HFFc6 (cell line): ENCODE data around the gene IL20RB. TPM values are rescaled to one million over a fixed set of nuclear protein-coding genes. Genes with fewer than 3 reads are reported as not detected.
"Not testable (repeated sequence)": the region's sequence is repeated elsewhere in the genome, so short reads cannot be mapped to it uniquely, and the experiment has no call there.

Experiments
- DNase-seq: peaks from one replicate; pipeline ENCODE4 v3.0.0-alpha.2; 2018
- H3K27ac Mint-ChIP-seq: 2 replicates; pipeline ENCODE4 v1.8.0; 2020; ENCODE audit warnings: mild to moderate bottlenecking, mixed read lengths
- H3K27me3 Mint-ChIP-seq: 2 replicates; pipeline ENCODE4 v1.8.0; 2021; ENCODE audit warnings: mild to moderate bottlenecking, moderate library complexity, mixed read lengths; ENCODE audit not compliant: insufficient read depth
- H3K36me3 Mint-ChIP-seq: 2 replicates; pipeline ENCODE4 v1.8.0; 2021; ENCODE audit warnings: low read depth, mixed read lengths
- H3K4me1 Mint-ChIP-seq: 2 replicates; pipeline ENCODE4 v1.8.0; 2020; ENCODE audit warnings: low read depth, mixed read lengths
- H3K4me3 Mint-ChIP-seq: 2 replicates; pipeline ENCODE4 v1.8.0; 2020; ENCODE audit warnings: mild to moderate bottlenecking, moderate library complexity, mixed read lengths
- H3K9me3 Mint-ChIP-seq: 2 replicates; pipeline ENCODE4 v1.8.0; 2020; ENCODE audit warnings: mild to moderate bottlenecking, mixed read lengths
- total RNA-seq, 6 experiments: library from RNA; stranded (reverse); fragmentation: NEBNext Ultra II Directional; extraction: Animal tissue kit (Norgen Biotek cat#: 25700); gene quantifications; 2 replicates in 1 of 6; 3 replicates in 5 of 6; pipeline ENCODE4 v1.2.3, GENCODE V29; 2021
- TF ChIP-seq, protein P1 (sequence below): fragments of 200-600 bp; sonication (generic); IDR thresholded peaks from 2 replicates; pipeline ENCODE4 v1.5.0; 2021; ENCODE audit warnings: antibody characterized with exemption, mild to moderate bottlenecking

Gene IL20RB
- total RNA-seq, 6 experiments from 2014 or later: 0.51 to 1.5 (median 0.82) TPM

DNA sequence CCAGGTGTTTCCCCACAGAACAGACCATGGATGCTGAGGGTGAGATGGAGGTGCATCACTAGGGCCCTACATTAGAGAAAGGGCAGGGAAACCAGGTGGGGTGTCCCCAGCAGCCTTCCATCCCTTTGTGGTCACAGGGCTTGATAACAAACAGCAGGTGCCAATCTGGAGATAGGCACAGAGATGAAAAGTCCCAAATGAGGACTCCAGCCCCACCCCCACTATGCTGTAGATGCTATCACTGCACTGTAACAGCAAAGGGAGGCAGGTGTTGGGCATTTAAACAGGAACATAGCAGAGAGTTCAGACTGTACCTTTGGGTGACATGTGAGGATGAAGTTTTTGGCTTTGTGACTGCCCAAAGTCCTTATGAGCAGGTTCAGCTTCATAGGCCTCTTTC is 21.4 kb downstream of the IL20RB start:
- H3K4me1 Mint-ChIP-seq: peaks cover 19% of the 10 kb centered on the region
- TF ChIP-seq, protein P1, sequence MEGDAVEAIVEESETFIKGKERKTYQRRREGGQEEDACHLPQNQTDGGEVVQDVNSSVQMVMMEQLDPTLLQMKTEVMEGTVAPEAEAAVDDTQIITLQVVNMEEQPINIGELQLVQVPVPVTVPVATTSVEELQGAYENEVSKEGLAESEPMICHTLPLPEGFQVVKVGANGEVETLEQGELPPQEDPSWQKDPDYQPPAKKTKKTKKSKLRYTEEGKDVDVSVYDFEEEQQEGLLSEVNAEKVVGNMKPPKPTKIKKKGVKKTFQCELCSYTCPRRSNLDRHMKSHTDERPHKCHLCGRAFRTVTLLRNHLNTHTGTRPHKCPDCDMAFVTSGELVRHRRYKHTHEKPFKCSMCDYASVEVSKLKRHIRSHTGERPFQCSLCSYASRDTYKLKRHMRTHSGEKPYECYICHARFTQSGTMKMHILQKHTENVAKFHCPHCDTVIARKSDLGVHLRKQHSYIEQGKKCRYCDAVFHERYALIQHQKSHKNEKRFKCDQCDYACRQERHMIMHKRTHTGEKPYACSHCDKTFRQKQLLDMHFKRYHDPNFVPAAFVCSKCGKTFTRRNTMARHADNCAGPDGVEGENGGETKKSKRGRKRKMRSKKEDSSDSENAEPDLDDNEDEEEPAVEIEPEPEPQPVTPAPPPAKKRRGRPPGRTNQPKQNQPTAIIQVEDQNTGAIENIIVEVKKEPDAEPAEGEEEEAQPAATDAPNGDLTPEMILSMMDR: no peak
- DNase-seq: no peak
- H3K4me3 Mint-ChIP-seq: no peak overlapping the region
- peaks cover 11% of the 10 kb centered on the region for H3K36me3 Mint-ChIP-seq
- no peak overlapping the region for H3K27ac Mint-ChIP-seq
- H3K9me3 Mint-ChIP-seq: peaks cover 9% of the 10 kb centered on the region
- peaks cover 3% of the 10 kb centered on the region for H3K27me3 Mint-ChIP-seq

DNA sequence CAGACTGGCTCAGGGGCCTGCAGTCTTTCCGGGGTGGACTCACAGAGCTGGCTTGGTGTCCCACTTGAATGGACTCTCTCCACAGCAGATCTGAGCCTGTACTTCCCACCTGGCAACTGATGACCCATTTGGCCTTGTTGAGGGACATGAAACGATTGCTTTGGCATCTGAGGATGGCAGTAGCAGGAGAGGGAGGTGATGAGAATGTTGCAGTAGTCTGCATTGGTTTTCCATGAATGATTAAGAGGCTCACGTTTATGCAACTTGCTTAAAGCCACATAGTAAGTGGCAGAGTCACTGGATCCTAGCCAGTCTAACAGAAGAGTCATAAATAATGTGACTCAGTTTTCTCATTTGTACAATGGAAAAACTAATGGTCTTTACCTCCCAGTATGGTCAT is 21.9 kb downstream of the IL20RB start:
- H3K27ac Mint-ChIP-seq: no peak overlapping the region
- no peak overlapping the region for H3K4me3 Mint-ChIP-seq
- DNase-seq: peak; percentile 64
- TF ChIP-seq, protein P1: no peak
- H3K27me3 Mint-ChIP-seq: peaks cover 3% of the 10 kb centered on the region
- peaks cover 4% of the 10 kb centered on the region for H3K9me3 Mint-ChIP-seq
- H3K36me3 Mint-ChIP-seq: peaks cover 6% of the 10 kb centered on the region
- H3K4me1 Mint-ChIP-seq: peaks cover 23% of the 10 kb centered on the region

DNA sequence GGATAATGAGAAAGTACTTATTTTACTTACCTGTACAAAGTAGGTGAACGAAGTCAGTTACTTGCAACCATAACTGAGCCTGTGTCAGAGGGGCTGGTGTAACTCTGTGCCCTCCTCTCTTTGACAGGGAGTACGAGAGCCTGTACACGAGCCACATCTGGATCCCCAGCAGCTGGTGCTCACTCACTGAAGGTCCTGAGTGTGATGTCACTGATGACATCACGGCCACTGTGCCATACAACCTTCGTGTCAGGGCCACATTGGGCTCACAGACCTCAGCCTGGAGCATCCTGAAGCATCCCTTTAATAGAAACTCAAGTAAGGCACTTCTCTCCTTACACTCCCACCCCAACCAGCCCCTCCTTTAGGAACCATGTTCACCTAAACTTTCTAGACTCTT is 24.2 kb downstream of the IL20RB start:
- Mint-ChIP-seq H3K9me3 (no peaks in the 10 kb centered on the region), H3K4me1 (peaks cover 41% of the 10 kb centered on the region), H3K27me3 (peaks cover 3% of the 10 kb centered on the region), H3K4me3 (no peak overlapping the region), H3K27ac (no peak overlapping the region), H3K36me3 (peaks cover 5% of the 10 kb centered on the region)
- TF ChIP-seq, protein P1: no peak
- no peak for DNase-seq

DNA sequence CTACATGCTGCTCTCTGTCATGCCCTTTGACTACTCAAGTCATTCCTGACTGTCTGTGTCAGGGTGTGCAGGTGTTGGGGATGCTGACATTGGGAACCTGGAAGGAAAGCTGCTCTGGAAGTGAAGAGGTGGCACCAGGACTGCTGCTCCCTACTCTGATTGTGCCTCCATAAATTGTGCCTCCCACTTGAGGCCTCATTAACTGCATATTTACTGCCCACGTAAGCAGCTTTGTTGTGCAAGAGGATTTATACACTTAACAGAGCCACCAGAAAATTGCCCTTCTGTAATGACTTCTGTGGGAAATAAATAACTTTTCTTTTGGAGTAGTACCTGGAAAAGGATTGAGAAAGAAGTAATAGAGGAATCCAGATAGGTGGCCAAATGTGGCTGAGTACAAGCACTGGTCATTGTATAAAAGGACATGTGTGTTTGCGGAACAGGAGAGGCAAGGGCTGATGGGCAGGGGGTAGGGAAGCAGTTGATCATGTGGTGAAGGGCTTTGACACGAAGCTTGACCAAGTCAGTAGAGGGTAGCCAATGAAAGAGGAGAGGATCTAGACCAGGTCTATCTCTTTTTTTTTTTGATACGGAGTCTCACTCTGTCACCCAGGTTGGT is 24.8 kb downstream of the IL20RB start:
- Mint-ChIP-seq H3K4me3 (no peak overlapping the region), H3K27ac (no peak overlapping the region), H3K27me3 (peaks cover 4% of the 10 kb centered on the region), H3K36me3 (peaks cover 8% of the 10 kb centered on the region), H3K4me1 (peaks cover 42% of the 10 kb centered on the region), H3K9me3 (no peaks in the 10 kb centered on the region)
- DNase-seq: no peak
- TF ChIP-seq, protein P1: no peak

DNA sequence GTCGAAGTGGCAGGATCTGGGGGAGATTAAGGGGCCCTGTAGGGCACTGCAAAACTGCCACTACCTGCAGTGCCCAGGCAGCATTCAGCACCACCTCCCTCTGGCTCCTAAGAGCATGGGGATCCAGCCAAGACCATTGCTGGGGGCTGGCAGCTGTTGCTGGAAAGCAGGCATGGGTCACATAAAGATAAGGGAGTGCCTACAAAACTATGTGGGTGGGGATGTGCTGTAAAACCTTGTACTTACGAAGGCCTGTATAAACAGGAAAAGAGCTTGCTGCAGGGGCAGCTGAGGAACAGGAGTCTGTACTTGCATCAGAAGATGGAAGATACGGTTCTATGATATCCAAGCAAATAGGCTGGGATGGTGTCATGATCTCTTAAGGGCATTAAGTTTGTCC is 27.1 kb downstream of the IL20RB start:
- peaks cover 35% of the 10 kb centered on the region for H3K4me1 Mint-ChIP-seq
- H3K4me3 Mint-ChIP-seq: peak overlapping the region; percentile 27; the same call in 1 of the 2 replicates
- TF ChIP-seq, protein P1: no peak
- peak overlapping the region; percentile 58 for H3K27ac Mint-ChIP-seq
- DNase-seq: peak; percentile 55
- peaks cover 4% of the 10 kb centered on the region for H3K27me3 Mint-ChIP-seq
- H3K36me3 Mint-ChIP-seq: peaks cover 8% of the 10 kb centered on the region
- no peaks in the 10 kb centered on the region for H3K9me3 Mint-ChIP-seq

DNA sequence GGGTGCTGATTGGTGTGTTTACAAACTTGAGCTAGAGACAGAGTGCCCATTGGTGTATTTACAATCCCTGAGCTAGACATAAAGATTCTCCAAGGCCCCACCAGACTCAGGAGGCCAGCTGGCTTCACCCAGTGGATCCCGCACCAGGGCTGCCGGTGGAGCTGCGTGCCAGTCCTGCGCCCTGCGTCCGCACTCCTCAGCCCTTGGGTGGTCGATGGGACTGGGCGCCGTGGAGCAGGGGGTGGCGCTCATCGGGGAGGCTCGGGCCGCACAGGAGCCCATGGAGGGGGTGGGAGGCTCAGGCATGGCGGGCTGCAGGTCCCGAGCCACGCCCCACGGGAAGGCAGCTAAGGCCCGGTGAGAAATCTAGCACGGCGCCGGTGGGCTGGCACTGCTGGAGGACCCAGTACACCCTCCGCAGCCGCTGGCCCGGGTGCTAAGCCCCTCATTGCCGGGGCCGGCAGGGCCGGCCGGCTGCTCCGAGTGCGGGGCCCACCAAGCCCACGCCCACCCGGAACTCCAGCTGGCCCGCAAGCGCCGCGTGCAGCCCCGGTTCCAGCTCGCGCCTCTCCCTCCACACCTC is 29.7 kb downstream of the IL20RB start:
- DNase-seq, H3K4me3 Mint-ChIP-seq, H3K27ac Mint-ChIP-seq, H3K36me3 Mint-ChIP-seq, H3K27me3 Mint-ChIP-seq, H3K9me3 Mint-ChIP-seq: not testable (repeated sequence)
- H3K4me1 Mint-ChIP-seq: peaks cover 27% of the 10 kb centered on the region
